HL-60 (cell line): Measurements from ENCODE around the gene PARD3.

ENCODE experiments used
- DNase-seq, 2 experiments: peaks; one replicate each; pipeline ENCODE4 v3.0.0-alpha.2; 2010 to 2020; ENCODE audit warnings: low read depth in 1 of 2, low spot score in 1 of 2
- H3K27ac ChIP-seq: fragments of 250-450 bp; sonication (Bioruptor Pico); replicated peaks from 2 replicates; pipeline ENCODE4 v1.5.1; 2020; ENCODE audit warnings: mild to moderate bottlenecking, moderate library complexity
- H3K27me3 ChIP-seq: fragments of 250-450 bp; sonication (Bioruptor Pico); 2 replicates; pipeline ENCODE4 v1.5.1; 2021; ENCODE audit warnings: mild to moderate bottlenecking, moderate library complexity; ENCODE audit not compliant: insufficient read depth, poor library complexity, severe bottlenecking
- H3K4me3 ChIP-seq: replicated peaks from 2 replicates; pipeline ENCODE4 v1.5.1; 2011; ENCODE audit warnings: mild to moderate bottlenecking, control low read depth, low read length; ENCODE audit not compliant: insufficient read depth
- CTCF ChIP-seq: IDR thresholded peaks from one replicate; pipeline ENCODE4 v1.5.1; 2011; ENCODE audit warnings: low read length, control low read depth, inconsistent platforms; ENCODE audit not compliant: insufficient read depth
- GABPA ChIP-seq: IDR thresholded peaks from 2 replicates; pipeline ENCODE4 v1.6.1; 2012; ENCODE audit warnings: low read depth
- POLR2AphosphoS5 ChIP-seq: IDR thresholded peaks from 2 replicates; pipeline ENCODE4 v1.6.1; 2012; ENCODE audit warnings: low read depth
- REST ChIP-seq: IDR thresholded peaks from 2 replicates; pipeline ENCODE4 v1.6.1; 2012; ENCODE audit warnings: low read depth; ENCODE audit not compliant: insufficient replicate concordance
- SPI1 ChIP-seq: IDR thresholded peaks from 2 replicates; pipeline ENCODE4 v1.6.1; 2012; ENCODE audit warnings: low read depth, mild to moderate bottlenecking, borderline replicate concordance

PARD3 gene

DNA sequence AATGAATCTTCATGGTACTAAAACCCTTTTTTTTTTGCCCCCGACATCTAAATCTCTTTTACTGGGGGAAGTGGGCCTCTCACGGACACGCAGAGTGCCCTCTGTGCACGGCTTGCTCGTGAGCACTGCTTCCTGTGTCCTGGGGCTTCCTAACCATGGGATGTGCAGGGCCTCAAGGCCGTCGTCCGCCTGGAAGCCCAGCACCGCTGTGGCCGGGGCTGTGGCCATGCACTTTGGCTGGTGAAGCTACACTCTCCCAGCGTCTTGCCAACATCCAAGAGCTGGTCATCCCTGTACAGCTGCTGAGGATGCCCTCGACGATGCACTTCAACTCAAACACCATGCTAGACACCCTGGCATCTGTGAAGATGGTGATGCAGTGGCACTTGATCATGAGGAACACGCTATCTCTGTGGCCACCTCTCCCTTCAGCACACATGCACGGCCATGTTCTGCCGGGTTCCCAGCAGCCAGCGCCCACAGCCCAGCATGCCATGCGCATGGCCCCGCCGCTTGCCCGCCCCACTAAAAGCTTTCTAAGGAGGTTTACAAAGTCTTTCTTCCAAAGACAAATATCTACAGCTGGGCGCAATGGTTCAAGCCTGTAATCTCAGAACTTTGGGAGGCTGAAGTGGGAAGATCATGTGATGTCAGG lies 326.5 kb downstream of the PARD3 start:
- no peak for DNase-seq
- Histone ChIP-seq H3K4me3 (no peak overlapping the region), H3K27me3 (no peaks in the 10 kb centered on the region), H3K27ac (no peak overlapping the region)
- TF ChIP-seq CTCF, result no peak

DNA sequence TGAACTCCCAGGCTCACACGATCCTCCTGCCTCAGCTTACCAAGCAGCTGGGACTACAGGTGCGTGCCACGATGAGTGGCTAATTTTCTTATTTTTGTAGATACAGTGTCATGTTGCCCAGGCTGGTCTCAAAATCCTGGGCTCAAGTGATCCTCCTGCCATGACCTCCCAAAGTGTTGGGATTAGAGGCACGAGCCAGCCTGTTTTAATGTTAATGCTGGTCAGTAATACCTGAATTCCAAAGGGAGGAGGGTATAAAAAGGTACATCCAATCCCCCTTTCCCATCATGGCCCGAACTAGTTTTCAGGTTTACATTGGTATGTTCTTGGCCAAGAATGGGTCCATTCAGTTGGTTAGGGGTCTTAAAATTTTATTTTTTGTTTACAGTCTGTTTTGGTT lies 329.1 kb downstream of the PARD3 start:
- Histone ChIP-seq H3K27ac (no peak overlapping the region), H3K27me3 (no peaks in the 10 kb centered on the region), H3K4me3 (no peak overlapping the region)
- DNase-seq, result no peak
- TF ChIP-seq REST (no peak), CTCF (no peak), POLR2AphosphoS5 (no peak), GABPA (no peak), SPI1 (no peak)

DNA sequence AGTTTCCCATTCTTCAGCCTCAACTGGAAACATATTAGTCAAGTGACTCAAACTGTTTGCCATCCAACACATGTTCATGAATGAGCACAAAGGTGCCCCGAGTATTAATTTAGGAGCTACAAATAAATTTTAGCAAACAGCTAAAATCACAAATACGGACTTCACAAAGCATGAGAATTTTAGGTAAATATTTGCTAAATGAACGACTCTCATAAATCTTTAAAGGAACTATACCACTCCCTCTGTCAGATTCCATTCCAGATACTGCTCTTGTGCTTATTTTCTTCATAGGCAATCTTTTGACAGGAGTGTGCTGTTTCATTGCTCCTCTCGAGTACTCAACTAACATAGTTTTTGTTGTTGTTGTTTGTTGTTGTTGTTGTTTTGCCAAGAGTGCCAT lies 330.9 kb downstream of the PARD3 start:
- DNase-seq, result no peak
- no peak overlapping the region for H3K4me3 ChIP-seq
- H3K27ac ChIP-seq, result no peak overlapping the region
- H3K27me3 ChIP-seq, result no peaks in the 10 kb centered on the region
- TF ChIP-seq POLR2AphosphoS5, result no peak
- no peak for TF ChIP-seq GABPA
- no peak for TF ChIP-seq SPI1
- no peak for TF ChIP-seq CTCF
- no peak for TF ChIP-seq REST

- DNase-seq, result no peak
- Histone ChIP-seq H3K27ac (no peak overlapping the region), H3K4me3 (no peak overlapping the region), H3K27me3 (no peaks in the 10 kb centered on the region)
- TF ChIP-seq SPI1 (no peak), REST (no peak), POLR2AphosphoS5 (no peak), CTCF (no peak), GABPA (no peak)
Measured at GRCh38 chr10:34480345-34480744, 334.8 kb downstream of the PARD3 start.
